NCI-H748 (cell line): Measurements from ENCODE around the gene SPSB3.
A peak's percentile ranks its signal among the peaks of the same experiment; 100 is the strongest.

Source experiments
- DNase-seq: peaks from one replicate; lab custom pipeline; 2025; ENCODE audit not compliant: unreplicated experiment; lab: John Stamatoyannopoulos, UW

Gene SPSB3

GRCh38 chr16:1765826-1766225, 16.5 kb downstream of the SPSB3 start:
- DNase-seq: no peak

DNA sequence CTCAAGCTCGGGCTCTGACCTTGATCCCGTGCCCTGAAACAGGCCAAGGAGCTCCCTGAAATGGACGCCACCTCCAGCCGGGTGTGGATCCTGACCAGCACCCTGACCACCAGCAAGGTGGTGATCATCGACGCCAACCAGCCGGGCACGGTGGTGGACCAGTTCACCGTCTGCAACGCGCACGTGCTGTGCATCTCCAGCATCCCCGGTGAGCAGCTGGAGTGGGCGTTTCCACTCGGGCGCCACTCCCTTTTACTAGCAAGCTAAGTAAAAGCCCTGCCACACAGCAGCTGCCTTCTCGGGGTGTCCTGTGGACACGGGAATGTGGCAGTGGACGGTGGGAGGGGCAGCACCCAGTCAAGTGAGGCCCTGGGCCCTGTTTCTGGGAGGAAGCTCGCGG, 17.4 kb downstream of the SPSB3 start:
- no peak for DNase-seq

DNA sequence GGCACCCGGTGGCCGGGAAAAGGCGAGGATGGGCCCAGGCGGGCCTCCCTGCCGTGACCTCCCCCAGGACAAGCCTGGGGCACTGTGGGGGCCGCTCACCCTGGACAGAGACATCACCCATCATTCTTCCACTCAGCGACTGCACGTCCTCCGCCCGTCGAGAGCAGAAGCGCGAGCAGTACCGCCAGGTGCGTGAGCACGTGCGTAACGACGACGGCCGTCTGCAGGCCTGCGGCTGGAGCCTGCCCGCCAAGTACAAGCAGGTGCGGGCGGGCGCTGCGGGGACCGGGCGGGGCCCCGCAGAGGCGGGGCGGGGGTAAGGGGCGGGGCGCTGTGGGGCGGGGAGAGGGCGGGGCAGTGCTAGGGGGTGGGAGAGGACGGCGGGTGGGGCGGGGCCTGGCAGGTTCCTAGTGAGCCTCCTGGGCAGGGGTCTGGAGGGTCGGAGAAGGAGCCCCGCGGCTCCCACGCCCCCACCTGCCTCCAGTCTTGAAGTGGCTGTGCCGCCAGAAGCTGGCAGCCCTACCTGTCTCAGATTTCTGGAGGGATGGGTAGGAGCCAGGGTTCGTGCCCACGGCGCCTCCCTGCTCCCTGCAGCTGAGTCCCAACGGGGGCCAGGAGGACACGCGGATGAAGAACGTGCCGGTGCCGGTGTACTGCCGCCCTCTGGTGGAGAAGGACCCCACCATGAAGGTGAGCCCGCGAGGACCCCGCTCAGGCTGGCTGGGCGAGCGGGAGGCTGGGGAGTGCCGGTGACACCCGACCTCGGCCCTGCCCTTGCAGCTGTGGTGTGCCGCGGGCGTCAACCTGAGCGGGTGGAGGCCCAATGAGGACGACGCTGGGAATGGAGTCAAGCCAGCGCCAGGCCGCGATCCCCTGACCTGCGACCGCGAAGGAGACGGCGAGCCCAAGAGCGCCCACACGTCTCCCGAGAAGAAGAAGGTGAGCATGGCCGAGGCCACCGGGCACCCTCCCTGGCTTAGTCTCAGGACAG, 18.6 kb downstream of the SPSB3 start:
- DNase-seq: peak; percentile 5

DNA sequence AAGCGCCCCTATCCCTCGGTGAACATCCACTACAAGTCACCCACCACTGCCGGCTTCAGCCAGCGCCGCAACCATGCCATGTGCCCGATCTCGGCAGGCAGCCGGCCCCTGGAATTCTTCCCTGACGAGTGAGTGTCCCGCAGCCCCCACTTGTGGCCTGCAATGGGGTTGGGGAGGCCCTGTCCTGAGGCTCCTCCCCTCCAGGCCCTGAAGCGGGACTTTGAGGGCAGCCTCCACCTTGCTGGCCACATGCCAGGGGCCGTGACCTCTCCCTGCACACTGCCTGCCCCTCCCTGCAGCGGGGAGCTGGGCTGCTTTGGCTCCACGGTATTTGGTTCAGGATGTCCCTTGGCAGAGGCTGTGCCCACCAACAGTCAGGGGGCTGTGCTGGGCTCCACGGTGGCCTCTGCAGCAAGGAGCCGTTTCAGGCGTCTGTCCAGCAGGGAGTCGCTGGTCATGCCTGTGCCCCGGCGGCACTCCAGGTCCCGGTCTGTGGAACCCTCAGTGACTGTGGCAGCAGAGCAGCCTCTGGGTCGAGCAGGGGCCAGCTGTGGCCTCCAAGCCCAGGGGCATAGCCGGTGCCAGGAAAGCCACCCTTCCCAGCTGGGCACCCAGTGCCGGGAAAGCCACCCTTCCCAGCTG, 19.4 kb downstream of the SPSB3 start:
- DNase-seq: no peak

- no peak for DNase-seq
Measured at GRCh38 chr16:1762196-1762878, 20.0 kb downstream of the SPSB3 start.

GRCh38 chr16:1761751-1762150, 20.6 kb downstream of the SPSB3 start:
- no peak for DNase-seq

DNA sequence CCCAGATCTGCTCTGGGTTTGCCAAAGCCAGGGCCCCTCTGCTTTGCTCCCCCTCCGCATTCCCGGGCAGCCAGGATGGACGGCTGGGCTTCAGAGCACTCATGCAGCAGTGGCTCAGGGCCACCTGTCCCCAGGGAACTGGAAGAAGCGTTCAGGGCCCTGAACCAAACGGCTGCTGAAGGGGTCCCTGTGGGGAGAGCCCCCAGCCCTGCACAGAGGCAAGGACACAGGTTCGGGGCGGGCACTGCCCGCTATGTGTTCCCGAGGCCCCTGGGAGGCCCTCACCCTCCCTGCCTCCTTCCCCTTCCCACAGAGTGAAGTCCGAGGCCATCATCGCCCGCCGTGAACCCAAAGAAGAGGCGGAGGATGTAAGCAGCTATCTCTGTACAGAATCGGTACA, 21.5 kb downstream of the SPSB3 start:
- no peak for DNase-seq

DNA sequence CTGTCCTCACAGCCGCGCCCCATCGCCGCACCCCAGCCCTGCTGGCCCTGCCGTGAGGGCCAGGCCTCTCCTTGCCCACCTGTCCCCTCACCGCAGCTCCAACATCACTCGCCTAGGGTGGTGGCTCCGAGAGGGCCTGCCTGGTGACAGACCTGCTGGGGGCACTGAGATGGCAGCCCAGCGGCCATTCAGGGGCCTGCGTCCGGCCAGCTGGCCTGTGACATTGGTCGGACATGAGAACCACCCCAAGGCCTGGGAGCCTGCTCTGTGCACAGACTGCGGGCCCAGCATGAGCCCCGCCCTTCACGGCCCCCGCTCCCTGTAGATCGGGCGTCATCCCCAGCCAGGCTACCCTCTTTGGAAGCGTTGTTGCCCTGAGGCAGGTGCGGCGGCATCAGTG, 22.9 kb downstream of the SPSB3 start:
- DNase-seq: no peak

GRCh38 chr16:1758923-1759322, 23.4 kb downstream of the SPSB3 start:
- DNase-seq: no peak

DNA sequence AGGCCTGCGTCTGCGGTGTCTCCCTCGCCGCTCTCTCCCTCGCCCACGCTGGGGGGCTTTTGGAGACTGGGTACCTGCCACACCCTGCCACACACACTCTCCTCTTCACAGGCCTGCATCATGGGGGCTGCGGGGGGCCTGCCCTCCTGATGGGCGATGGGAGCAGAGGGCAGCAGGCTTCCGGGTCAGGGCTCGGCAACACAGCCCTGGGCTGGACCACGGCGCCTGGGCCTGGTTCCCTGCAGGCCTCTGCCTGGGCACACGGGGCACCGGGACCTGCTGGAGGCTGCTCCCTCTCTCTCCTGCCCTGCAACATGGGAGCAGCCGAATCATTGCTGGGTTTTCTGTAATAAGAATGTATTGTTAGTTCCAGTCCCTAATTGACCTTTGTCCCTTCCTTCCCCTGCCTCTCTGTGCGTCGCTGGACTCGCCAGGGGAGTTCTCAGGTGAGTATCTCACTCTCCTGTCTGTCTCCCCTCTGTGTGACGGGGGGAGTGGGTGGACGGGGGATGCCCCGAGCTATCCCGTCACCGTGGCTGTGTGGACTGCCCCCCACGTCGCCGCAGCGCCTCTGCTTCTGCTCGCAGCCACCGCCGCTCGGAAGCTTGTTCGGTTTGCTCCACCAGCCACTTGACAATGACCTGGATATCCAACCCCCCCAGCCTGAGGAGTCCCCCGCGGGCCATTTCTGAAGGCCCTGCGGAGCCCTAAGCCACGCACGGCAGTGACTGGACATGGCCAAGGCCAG, 24.5 kb downstream of the SPSB3 start:
- no peak for DNase-seq

GRCh38 chr16:1754204-1754603, 28.2 kb downstream of the SPSB3 start:
- no peak for DNase-seq

DNA sequence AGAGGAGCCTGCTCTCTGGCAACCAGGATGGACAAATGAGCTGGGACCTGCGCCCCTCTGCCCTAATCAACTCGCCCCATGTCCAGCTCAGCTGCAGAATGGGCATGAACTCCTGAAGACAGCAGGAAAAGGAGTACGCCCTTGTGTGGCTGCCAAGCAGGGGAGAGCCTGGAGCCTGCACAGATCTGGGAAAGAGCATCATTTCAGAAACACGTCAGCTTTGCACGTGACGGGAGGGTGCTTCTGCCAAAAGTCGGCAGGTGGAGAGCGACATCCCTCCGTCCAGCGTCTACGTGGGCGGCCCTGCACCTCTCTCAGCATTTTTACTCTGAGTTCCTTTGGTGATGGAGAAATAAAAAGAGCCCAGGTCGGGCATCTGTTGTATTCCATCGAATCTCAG, 29.5 kb downstream of the SPSB3 start:
- no peak for DNase-seq

- DNase-seq: no peak
Measured at GRCh38 chr16:1751946-1752345, 30.4 kb downstream of the SPSB3 start.

GRCh38 chr16:1749152-1750117, 32.9 kb downstream of the SPSB3 start:
- DNase-seq: no peak

DNA sequence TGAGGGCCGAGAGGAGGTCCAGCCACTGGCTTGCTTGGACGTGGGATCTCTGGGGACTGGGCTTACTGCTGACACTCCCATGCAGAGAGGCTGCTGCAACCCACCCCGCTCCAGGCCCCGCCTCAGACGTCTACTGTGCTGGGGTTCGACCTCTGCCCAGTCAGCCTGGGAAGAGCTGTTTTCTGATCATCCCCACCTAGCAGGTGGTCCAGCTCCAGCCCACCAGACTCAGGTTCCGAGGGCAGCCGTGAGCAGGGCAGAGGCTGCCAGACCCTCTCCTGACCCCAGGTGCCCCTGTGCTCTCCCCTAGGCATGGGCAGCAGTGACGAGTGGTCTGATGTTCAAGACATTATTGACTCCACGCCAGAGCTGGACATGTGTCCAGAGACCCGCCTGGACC, 34.4 kb downstream of the SPSB3 start:
- no peak for DNase-seq

- DNase-seq: no peak
Measured at GRCh38 chr16:1746693-1747195, 35.6 kb downstream of the SPSB3 start.

DNA sequence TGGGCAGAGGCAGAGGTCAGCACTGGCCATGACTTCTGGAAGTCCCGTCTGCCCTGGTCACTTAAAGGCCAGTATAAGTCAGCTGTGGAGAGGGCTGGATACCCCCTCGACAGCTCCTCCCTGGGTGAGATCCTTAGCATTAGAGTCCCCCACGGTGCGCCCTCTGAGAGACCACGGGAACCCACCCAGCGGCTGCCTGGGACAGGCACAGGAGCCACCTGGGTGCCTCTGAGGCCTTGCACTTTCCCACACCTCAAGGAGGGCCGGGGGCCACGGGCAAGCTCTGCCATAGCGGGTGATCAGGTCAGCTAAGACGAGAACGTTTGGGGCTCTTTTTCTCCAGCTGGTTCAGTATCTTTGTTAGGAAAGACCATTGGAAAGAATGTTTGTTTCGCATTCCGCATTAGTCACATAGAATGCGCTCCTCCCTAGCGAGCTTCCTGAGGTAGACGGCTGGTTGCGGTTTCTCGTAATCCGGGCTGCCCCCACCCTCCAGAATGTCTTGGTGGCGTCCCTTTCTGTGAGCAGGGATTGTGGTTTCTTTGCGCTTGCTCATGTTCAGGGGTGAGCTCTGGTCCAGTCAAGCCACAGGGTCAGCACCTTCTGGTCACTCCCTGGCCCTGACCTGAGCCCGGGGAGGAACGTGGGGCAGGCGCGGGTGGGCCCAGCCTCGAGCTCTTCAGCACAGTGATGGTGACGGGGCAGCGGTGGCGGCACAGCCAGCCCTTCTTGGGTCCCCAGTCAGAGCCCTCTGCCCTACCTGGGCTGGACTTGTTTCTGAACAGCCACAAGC, 36.3 kb downstream of the SPSB3 start:
- DNase-seq: no peak

- no peak for DNase-seq
Measured at GRCh38 chr16:1745181-1745899, 37.0 kb downstream of the SPSB3 start.
